Measurements from ENCODE around the gene ZNF597. TPM values are rescaled to one million over a fixed set of nuclear protein-coding genes. Genes with fewer than 3 reads are reported as not detected.

Gene ZNF597
- total and polyA plus RNA-seq, 2 donors (not counting 1 experiment from before 2014, with no cell fraction given): 1.6 to 2.0 TPM

DNA sequence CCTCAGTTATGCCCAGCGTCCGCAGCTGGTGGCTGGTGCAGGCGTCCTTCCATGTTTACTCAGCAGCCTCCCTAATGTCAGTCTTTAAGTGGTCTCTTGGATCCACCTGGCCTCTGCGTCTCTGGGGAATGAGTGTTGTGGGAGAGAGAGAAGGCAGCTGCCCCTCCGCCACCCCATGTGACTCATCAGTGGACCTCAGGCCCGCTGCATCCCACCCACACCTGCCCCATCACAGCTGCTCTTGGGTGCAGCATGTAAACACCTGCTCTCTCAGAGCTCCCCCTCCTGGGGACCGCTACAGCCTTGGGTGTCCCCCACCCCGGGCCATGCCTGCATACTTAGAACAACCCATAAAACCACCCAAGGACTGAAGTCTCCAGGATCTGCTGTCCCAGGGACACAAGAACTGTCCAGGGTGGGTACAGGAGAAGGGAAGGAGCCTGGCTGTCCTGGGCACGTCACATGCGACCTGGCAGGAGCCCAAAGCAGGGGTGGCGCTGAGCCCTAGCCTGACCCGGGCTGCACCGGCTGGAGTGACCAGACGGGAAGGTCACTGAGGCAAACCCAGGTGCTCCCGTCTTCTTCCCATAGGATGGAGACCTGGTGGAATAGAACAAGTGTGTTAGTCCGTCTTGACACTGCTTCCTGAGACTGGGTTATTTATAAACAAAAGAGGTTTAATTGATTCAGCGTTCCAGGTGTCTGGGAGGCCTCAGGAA, 47.8 kb upstream of the ZNF597 start:
- Histone ChIP-seq H3K79me2 (ENCODE audit: control insufficient read depth, insufficient read depth, low read length) (no peaks in the 10 kb centered on the region), H3K27ac (ENCODE audit: insufficient read depth, low read length) (no peak overlapping the region), H3K27me3 (ENCODE audit: control insufficient read depth, insufficient read depth, low read length) (no peaks in the 10 kb centered on the region), H3K4me3 (replicated peaks in 1 of 4; ENCODE audit: control extremely low read depth in 1 of 4, insufficient read depth in 1 of 4, low read depth in 3 of 4, low read length in 4 of 4) (no peak overlapping the region), H2AFZ (ENCODE audit: low read length) (no peak overlapping the region), H3K9me3 (ENCODE audit: control insufficient read depth, insufficient read depth, low read depth, low read length) (no peaks in the 10 kb centered on the region), H3K36me3 (ENCODE audit: control insufficient read depth, insufficient read depth, low read length) (peaks cover 5% of the 10 kb centered on the region), H3K4me1 (ENCODE audit: control insufficient read depth, extremely low read depth, insufficient read depth, low read length) (no peaks in the 10 kb centered on the region), H4K20me1 (ENCODE audit: control insufficient read depth, extremely low read depth, insufficient read depth, low read length) (no peaks in the 10 kb centered on the region), H3K9ac (ENCODE audit: insufficient read depth, low read length) (no peak overlapping the region), H3K4me2 (ENCODE audit: extremely low read depth, insufficient read depth, low read length) (no peak overlapping the region)
- no peak for DNase-seq (ENCODE audit: low read depth in 2 of 2)
- no peak for TF ChIP-seq EZH2 (IDR thresholded peaks at IDR 0.05; ENCODE audit: low read length, missing control alignments)
- TF ChIP-seq, protein P1, sequence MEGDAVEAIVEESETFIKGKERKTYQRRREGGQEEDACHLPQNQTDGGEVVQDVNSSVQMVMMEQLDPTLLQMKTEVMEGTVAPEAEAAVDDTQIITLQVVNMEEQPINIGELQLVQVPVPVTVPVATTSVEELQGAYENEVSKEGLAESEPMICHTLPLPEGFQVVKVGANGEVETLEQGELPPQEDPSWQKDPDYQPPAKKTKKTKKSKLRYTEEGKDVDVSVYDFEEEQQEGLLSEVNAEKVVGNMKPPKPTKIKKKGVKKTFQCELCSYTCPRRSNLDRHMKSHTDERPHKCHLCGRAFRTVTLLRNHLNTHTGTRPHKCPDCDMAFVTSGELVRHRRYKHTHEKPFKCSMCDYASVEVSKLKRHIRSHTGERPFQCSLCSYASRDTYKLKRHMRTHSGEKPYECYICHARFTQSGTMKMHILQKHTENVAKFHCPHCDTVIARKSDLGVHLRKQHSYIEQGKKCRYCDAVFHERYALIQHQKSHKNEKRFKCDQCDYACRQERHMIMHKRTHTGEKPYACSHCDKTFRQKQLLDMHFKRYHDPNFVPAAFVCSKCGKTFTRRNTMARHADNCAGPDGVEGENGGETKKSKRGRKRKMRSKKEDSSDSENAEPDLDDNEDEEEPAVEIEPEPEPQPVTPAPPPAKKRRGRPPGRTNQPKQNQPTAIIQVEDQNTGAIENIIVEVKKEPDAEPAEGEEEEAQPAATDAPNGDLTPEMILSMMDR (conservative IDR thresholded peaks at IDR 0.05 in 1 of 2, IDR thresholded peaks at IDR 0.05 in 1 of 2; ENCODE audit: low read depth in 1 of 2, low read length in 2 of 2): no peak

DNA sequence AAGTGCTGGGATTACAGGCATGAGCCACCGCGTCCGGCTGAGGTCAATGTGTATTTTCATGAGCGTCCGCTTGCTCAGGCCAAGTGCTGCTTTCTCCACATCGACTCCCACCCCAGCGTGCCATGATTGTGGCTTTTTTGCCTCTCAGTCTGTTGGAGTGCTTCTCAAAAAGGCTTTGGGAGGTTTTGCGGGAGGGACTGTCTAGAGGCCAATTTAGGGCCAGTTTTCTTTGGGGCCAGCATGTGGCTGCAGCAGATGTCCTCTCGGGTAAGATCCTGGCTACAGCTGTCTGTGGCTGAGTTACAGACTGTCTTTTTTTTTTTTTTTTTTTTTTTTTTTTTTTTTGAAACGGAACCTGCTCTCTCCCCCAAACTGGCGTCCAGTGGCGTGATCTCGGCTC, 45.5 kb upstream of the ZNF597 start:
- H3K27me3 ChIP-seq (ENCODE audit: control insufficient read depth, insufficient read depth, low read length): no peaks in the 10 kb centered on the region
- no peaks in the 10 kb centered on the region for H3K79me2 ChIP-seq (ENCODE audit: control insufficient read depth, insufficient read depth, low read length)
- H3K9me3 ChIP-seq (ENCODE audit: control insufficient read depth, insufficient read depth, low read depth, low read length): no peaks in the 10 kb centered on the region
- no peak for DNase-seq (ENCODE audit: low read depth in 2 of 2)
- TF ChIP-seq EZH2 (IDR thresholded peaks at IDR 0.05; ENCODE audit: low read length, missing control alignments): no peak
- TF ChIP-seq, protein P1 (conservative IDR thresholded peaks at IDR 0.05 in 1 of 2, IDR thresholded peaks at IDR 0.05 in 1 of 2; ENCODE audit: low read depth in 1 of 2, low read length in 2 of 2): no peak
- peaks cover 16% of the 10 kb centered on the region for H3K36me3 ChIP-seq (ENCODE audit: control insufficient read depth, insufficient read depth, low read length)
- no peak overlapping the region for H3K9ac ChIP-seq (ENCODE audit: insufficient read depth, low read length)
- no peak overlapping the region for H3K27ac ChIP-seq (ENCODE audit: insufficient read depth, low read length)
- no peaks in the 10 kb centered on the region for H3K4me1 ChIP-seq (ENCODE audit: control insufficient read depth, extremely low read depth, insufficient read depth, low read length)
- H3K4me3 ChIP-seq (replicated peaks in 1 of 4; ENCODE audit: control extremely low read depth in 1 of 4, insufficient read depth in 1 of 4, low read depth in 3 of 4, low read length in 4 of 4): no peak overlapping the region
- H4K20me1 ChIP-seq (ENCODE audit: control insufficient read depth, extremely low read depth, insufficient read depth, low read length): no peaks in the 10 kb centered on the region
- H3K4me2 ChIP-seq (ENCODE audit: extremely low read depth, insufficient read depth, low read length): no peak overlapping the region
- H2AFZ ChIP-seq (ENCODE audit: low read length): no peak overlapping the region

DNA sequence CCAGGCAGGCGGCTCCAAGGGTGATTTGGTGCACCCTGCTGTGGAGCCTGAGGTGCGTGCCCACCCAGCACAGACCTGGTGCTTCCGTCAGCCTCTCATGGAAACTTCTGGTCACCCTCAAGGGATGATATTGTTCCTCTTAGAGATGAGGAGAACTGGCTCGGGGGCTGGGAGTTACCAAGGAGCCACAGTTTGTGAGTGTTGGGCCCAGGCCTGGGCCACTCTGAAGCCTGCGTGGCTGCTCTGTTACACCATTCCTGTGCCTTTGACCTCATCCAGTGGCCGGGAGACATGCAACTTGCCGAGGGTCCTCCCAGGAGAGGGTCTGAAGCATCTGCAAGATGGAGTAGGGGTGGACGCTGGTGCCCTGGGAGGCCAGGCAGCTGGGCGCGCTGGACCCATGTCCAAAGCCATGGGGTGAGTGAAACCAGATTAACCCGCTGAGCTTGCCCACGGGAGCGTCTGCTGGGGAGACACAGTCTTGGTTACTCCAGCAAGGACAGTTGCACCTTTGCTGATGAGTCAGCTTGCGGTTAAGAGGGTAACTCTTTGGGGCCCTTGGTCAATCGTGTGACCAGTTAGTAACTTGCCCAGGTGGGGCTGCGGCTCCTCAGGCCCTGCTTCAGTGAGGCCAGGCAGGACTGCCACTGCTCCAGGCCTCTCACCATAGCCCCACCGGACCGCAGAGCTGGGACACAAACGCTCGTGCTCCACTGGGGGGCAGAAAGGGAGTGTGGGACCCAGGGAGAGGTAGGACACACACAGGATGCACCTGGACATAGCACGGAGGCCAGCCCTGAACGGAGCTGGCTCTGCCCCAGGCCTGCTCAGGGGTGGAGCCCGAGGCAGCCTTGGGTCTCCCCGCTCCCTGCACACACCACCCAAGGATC, 44.5 kb upstream of the ZNF597 start:
- Histone ChIP-seq H3K4me2 (ENCODE audit: extremely low read depth, insufficient read depth, low read length) (no peak overlapping the region), H3K27me3 (ENCODE audit: control insufficient read depth, insufficient read depth, low read length) (no peaks in the 10 kb centered on the region), H3K79me2 (ENCODE audit: control insufficient read depth, insufficient read depth, low read length) (no peaks in the 10 kb centered on the region), H3K9me3 (ENCODE audit: control insufficient read depth, insufficient read depth, low read depth, low read length) (no peaks in the 10 kb centered on the region), H4K20me1 (ENCODE audit: control insufficient read depth, extremely low read depth, insufficient read depth, low read length) (no peaks in the 10 kb centered on the region), H3K4me1 (ENCODE audit: control insufficient read depth, extremely low read depth, insufficient read depth, low read length) (no peaks in the 10 kb centered on the region), H3K27ac (ENCODE audit: insufficient read depth, low read length) (no peak overlapping the region), H3K36me3 (ENCODE audit: control insufficient read depth, insufficient read depth, low read length) (peaks cover 21% of the 10 kb centered on the region), H3K4me3 (replicated peaks in 1 of 4; ENCODE audit: control extremely low read depth in 1 of 4, insufficient read depth in 1 of 4, low read depth in 3 of 4, low read length in 4 of 4) (no peak overlapping the region), H2AFZ (ENCODE audit: low read length) (no peak overlapping the region), H3K9ac (ENCODE audit: insufficient read depth, low read length) (no peak overlapping the region)
- TF ChIP-seq, protein P1 (conservative IDR thresholded peaks at IDR 0.05 in 1 of 2, IDR thresholded peaks at IDR 0.05 in 1 of 2; ENCODE audit: low read depth in 1 of 2, low read length in 2 of 2): no peak
- TF ChIP-seq EZH2 (IDR thresholded peaks at IDR 0.05; ENCODE audit: low read length, missing control alignments): no peak
- DNase-seq (ENCODE audit: low read depth in 2 of 2): no peak

All from fibroblast of lung (primary cell).